ENCODE data around the gene OAT.
"Not testable (repeated sequence)": the region's sequence is repeated elsewhere in the genome, so short reads cannot be mapped to it uniquely, and the experiment has no call there.

The OAT gene

GRCh38 chr10:124446830-124447750, 28.4 kb upstream of the OAT start:
- no peak for DNase-seq

GRCh38 chr10:124441694-124442093, 23.0 kb upstream of the OAT start:
- DNase-seq, result not testable (repeated sequence)

GRCh38 chr10:124436191-124436638, 17.5 kb upstream of the OAT start:
- DNase-seq, result no peak

GRCh38 chr10:124435683-124436082, 17.0 kb upstream of the OAT start:
- DNase-seq, result not testable (repeated sequence)

GRCh38 chr10:124433461-124433860, 14.7 kb upstream of the OAT start:
- no peak for DNase-seq

- no peak for DNase-seq
Observed at GRCh38 chr10:124430077-124430476, 11.4 kb upstream of the OAT start.

GRCh38 chr10:124429576-124429975, 10.9 kb upstream of the OAT start:
- no peak for DNase-seq

- DNase-seq, result no peak
Observed at GRCh38 chr10:124428207-124428777, 9.6 kb upstream of the OAT start.

- DNase-seq, result no peak
Observed at GRCh38 chr10:124425227-124425962, 6.7 kb upstream of the OAT start.

GRCh38 chr10:124423813-124424212, 5.1 kb upstream of the OAT start:
- DNase-seq, result no peak

GRCh38 chr10:124422742-124423141, 4.0 kb upstream of the OAT start:
- DNase-seq, result no peak

- DNase-seq, result no peak
Observed at GRCh38 chr10:124420254-124420653, 1.5 kb upstream of the OAT start.

GRCh38 chr10:124419635-124420034, 912 bp upstream of the OAT start:
- DNase-seq, result no peak

- DNase-seq, result peak; percentile 23
Observed at GRCh38 chr10:124417895-124418725, 613 bp downstream of the OAT start.

GRCh38 chr10:124416733-124417132, 2.0 kb downstream of the OAT start:
- no peak for DNase-seq

GRCh38 chr10:124415210-124415609, 3.5 kb downstream of the OAT start:
- DNase-seq, result no peak

GRCh38 chr10:124414076-124414475, 4.6 kb downstream of the OAT start:
- DNase-seq, result no peak

GRCh38 chr10:124409696-124410095, 9.0 kb downstream of the OAT start:
- DNase-seq, result no peak

GRCh38 chr10:124408357-124408756, 10.4 kb downstream of the OAT start:
- no peak for DNase-seq

- no peak for DNase-seq
Observed at GRCh38 chr10:124407456-124407855, 11.3 kb downstream of the OAT start.

- no peak for DNase-seq
Observed at GRCh38 chr10:124403548-124403947, 15.2 kb downstream of the OAT start.

GRCh38 chr10:124402273-124402672, 16.4 kb downstream of the OAT start:
- DNase-seq, result no peak

GRCh38 chr10:124401633-124402032, 17.1 kb downstream of the OAT start:
- no peak for DNase-seq

Data from activated effector memory CD4-positive, alpha-beta T cell treated with Interleukin-2 at 50 U/mL for 16 hours (primary cell).